BLaER1 (cell line): ENCODE measurements around the gene SLC12A3.
"Not testable (repeated sequence)": the region's sequence is repeated elsewhere in the genome, so short reads cannot be mapped to it uniquely, and the experiment has no call there.

Source experiments
- H3K27ac ChIP-seq: shearing (Covaris generic); formaldehyde crosslinking; 2 replicates; pipeline ENCODE4 v1.8.1; 2022
- H3K27me3 ChIP-seq: shearing (Covaris generic); formaldehyde crosslinking; 2 replicates; pipeline ENCODE4 v1.8.1; 2022
- H3K36me3 ChIP-seq: shearing (Covaris generic); formaldehyde crosslinking; 2 replicates; pipeline ENCODE4 v1.8.1; 2022
- H3K4me1 ChIP-seq: shearing (Covaris generic); formaldehyde crosslinking; 2 replicates; pipeline ENCODE4 v1.8.1; 2022
- H3K4me2 ChIP-seq: shearing (Covaris generic); formaldehyde crosslinking; 2 replicates; pipeline ENCODE4 v1.8.1; 2022
- H3K4me3 ChIP-seq: shearing (Covaris generic); formaldehyde crosslinking; 2 replicates; pipeline ENCODE4 v1.8.1; 2022
- H3K9ac ChIP-seq: shearing (Covaris generic); formaldehyde crosslinking; 2 replicates; pipeline ENCODE4 v1.8.1; 2022
- H3K9me3 ChIP-seq: shearing (Covaris generic); formaldehyde crosslinking; 2 replicates; pipeline ENCODE4 v1.8.1; 2022
- H4K20me1 ChIP-seq: shearing (Covaris generic); formaldehyde crosslinking; 2 replicates; pipeline ENCODE4 v1.8.1; 2022
- Cebpa-rat ChIP-seq: shearing (Covaris generic); IDR thresholded peaks from 2 replicates; pipeline ENCODE4 v1.8.1; 2022

SLC12A3 gene

DNA sequence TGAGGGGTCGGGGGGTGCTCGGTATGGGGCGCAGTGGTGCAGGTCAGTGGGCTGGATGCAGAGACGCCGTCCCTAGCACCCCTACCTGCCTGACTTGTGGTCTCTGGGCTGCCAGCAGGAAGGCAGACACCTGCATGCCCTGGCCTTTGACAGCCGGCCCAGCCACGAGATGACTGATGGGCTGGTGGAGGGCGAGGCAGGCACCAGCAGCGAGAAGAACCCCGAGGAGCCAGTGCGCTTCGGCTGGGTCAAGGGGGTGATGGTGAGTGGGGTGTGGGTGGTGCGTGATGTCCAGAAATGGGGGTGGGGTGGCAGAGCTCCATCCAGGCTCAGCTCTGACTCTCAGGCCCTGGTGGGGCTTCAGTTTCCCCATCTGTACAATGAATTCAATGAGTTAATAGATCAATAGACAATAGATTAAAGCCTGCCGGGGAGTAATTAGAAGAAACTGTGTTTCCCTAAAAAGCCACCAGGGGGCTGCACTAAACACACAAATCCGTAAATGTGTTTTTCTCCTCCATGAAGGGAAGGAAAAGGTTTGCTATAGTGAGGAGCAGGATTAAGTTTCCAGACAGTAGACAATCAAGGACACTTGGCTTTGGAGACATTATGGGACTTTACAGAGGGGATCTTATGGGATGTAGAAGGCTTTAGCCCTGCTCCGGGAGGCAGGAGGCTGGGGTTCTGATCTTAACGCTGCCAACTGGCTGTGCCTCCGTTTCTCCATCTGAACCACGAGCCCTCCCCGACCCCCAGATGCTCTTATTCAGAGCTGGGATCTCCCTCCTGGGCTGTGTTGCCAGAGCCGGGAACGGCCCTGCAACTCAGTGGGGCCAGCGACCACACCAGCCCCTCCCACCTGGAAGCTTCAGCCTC, 2.2 kb downstream of the SLC12A3 start:
- Histone ChIP-seq H3K27me3 (no peaks in the 10 kb centered on the region), H4K20me1 (no peaks in the 10 kb centered on the region), H3K9ac (no peak overlapping the region), H3K9me3 (no peaks in the 10 kb centered on the region), H3K4me3 (no peak overlapping the region), H3K36me3 (no peaks in the 10 kb centered on the region), H3K4me2 (peak overlapping the region; percentile 26; the same call in 1 of the 2 replicates), H3K27ac (peak overlapping the region; percentile 11), H3K4me1 (peaks cover 71% of the 10 kb centered on the region)
- TF ChIP-seq Cebpa-rat: no peak

- TF ChIP-seq Cebpa-rat: no peak
- H3K4me1 ChIP-seq: peaks cover 61% of the 10 kb centered on the region
- no peaks in the 10 kb centered on the region for H3K27me3 ChIP-seq
- no peak overlapping the region for H3K27ac ChIP-seq
- no peak overlapping the region for H3K9ac ChIP-seq
- H3K36me3 ChIP-seq: no peaks in the 10 kb centered on the region
- H4K20me1 ChIP-seq: no peaks in the 10 kb centered on the region
- H3K4me2 ChIP-seq: no peak overlapping the region
- no peaks in the 10 kb centered on the region for H3K9me3 ChIP-seq
- H3K4me3 ChIP-seq: no peak overlapping the region
Observed at GRCh38 chr16:56868175-56868574, 3.2 kb downstream of the SLC12A3 start.

GRCh38 chr16:56868766-56869165, 3.8 kb downstream of the SLC12A3 start:
- H4K20me1 ChIP-seq, H3K36me3 ChIP-seq, H3K9me3 ChIP-seq, H3K27me3 ChIP-seq, H3K27ac ChIP-seq, H3K9ac ChIP-seq, H3K4me3 ChIP-seq: not testable (repeated sequence)
- peak overlapping the region; percentile 69; the same call in 1 of the 2 replicates for H3K4me2 ChIP-seq
- peaks cover 55% of the 10 kb centered on the region for H3K4me1 ChIP-seq

GRCh38 chr16:56869513-56870275, 4.7 kb downstream of the SLC12A3 start:
- Histone ChIP-seq H3K9ac (no peak overlapping the region), H3K4me1 (peaks cover 55% of the 10 kb centered on the region), H4K20me1 (no peaks in the 10 kb centered on the region), H3K27me3 (no peaks in the 10 kb centered on the region), H3K4me3 (no peak overlapping the region), H3K36me3 (no peaks in the 10 kb centered on the region), H3K27ac (peak overlapping the region; percentile 61; the same call in 1 of the 2 replicates), H3K4me2 (peak overlapping the region; percentile 69), H3K9me3 (no peaks in the 10 kb centered on the region)
- TF ChIP-seq Cebpa-rat: no peak

- Histone ChIP-seq H3K4me3 (no peak overlapping the region), H3K27me3 (no peaks in the 10 kb centered on the region), H3K9me3 (no peaks in the 10 kb centered on the region), H3K9ac (no peak overlapping the region), H4K20me1 (no peaks in the 10 kb centered on the region), H3K4me1 (peaks cover 55% of the 10 kb centered on the region), H3K36me3 (no peaks in the 10 kb centered on the region), H3K27ac (peak overlapping the region; percentile 61; the same call in 1 of the 2 replicates), H3K4me2 (peak overlapping the region; percentile 69)
- TF ChIP-seq Cebpa-rat: no peak
Observed at GRCh38 chr16:56870276-56870888, 5.4 kb downstream of the SLC12A3 start.

GRCh38 chr16:56871172-56871593, 6.2 kb downstream of the SLC12A3 start:
- H3K4me3 ChIP-seq: no peak overlapping the region
- H4K20me1 ChIP-seq: no peaks in the 10 kb centered on the region
- no peak overlapping the region for H3K9ac ChIP-seq
- no peaks in the 10 kb centered on the region for H3K36me3 ChIP-seq
- peak overlapping the region; percentile 28 for H3K27ac ChIP-seq
- no peaks in the 10 kb centered on the region for H3K9me3 ChIP-seq
- H3K4me1 ChIP-seq: peaks cover 57% of the 10 kb centered on the region
- TF ChIP-seq Cebpa-rat: no peak
- H3K27me3 ChIP-seq: no peaks in the 10 kb centered on the region
- peak overlapping the region; percentile 69 for H3K4me2 ChIP-seq

GRCh38 chr16:56872863-56873391, 7.9 kb downstream of the SLC12A3 start:
- peaks cover 45% of the 10 kb centered on the region for H3K4me1 ChIP-seq
- no peaks in the 10 kb centered on the region for H3K36me3 ChIP-seq
- H3K4me2 ChIP-seq: no peak overlapping the region
- no peak for TF ChIP-seq Cebpa-rat
- no peak overlapping the region for H3K4me3 ChIP-seq
- H3K9me3 ChIP-seq: no peaks in the 10 kb centered on the region
- H3K27ac ChIP-seq: no peak overlapping the region
- H3K27me3 ChIP-seq: no peaks in the 10 kb centered on the region
- H4K20me1 ChIP-seq: no peaks in the 10 kb centered on the region
- H3K9ac ChIP-seq: no peak overlapping the region

GRCh38 chr16:56874800-56875199, 9.8 kb downstream of the SLC12A3 start:
- no peak overlapping the region for H3K9ac ChIP-seq
- H3K4me1 ChIP-seq: peaks cover 28% of the 10 kb centered on the region
- H3K4me3 ChIP-seq: no peak overlapping the region
- no peaks in the 10 kb centered on the region for H3K27me3 ChIP-seq
- H3K36me3 ChIP-seq: no peaks in the 10 kb centered on the region
- no peak overlapping the region for H3K27ac ChIP-seq
- no peaks in the 10 kb centered on the region for H4K20me1 ChIP-seq
- H3K9me3 ChIP-seq: no peaks in the 10 kb centered on the region
- H3K4me2 ChIP-seq: no peak overlapping the region
- no peak for TF ChIP-seq Cebpa-rat

DNA sequence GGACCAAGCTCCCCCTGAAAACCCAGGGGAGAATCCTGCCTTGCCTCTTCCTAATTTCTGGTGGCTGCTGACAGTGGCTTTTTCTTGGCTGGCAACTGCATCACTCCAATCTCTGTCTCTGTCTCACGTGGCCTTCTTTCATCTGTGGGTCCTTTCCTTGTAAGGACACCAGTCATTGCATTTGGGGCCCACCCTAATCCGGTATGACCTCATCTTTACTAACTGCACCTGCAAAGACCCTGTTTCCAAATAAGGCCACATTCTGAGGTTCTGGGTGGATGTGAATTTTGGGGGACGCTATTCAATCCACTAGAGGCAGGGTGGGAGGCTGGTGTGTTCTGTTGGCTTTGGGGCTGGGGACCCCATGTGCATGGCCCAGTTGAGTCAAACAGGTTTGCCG, 11.0 kb downstream of the SLC12A3 start:
- Histone ChIP-seq H3K4me3 (no peak overlapping the region), H3K9me3 (no peaks in the 10 kb centered on the region), H3K9ac (no peak overlapping the region), H3K27me3 (no peaks in the 10 kb centered on the region), H3K4me2 (no peak overlapping the region), H3K27ac (no peak overlapping the region), H3K36me3 (no peaks in the 10 kb centered on the region), H4K20me1 (no peaks in the 10 kb centered on the region), H3K4me1 (peaks cover 16% of the 10 kb centered on the region)
- TF ChIP-seq Cebpa-rat: no peak
